Keratinocyte (primary cell): ENCODE data around the gene KCNE4.

Experiments
- CTCF ChIP-seq, 3 experiments: IDR thresholded peaks in 1 of 3; conservative IDR thresholded peaks in 1 of 3; optimal IDR thresholded peaks in 1 of 3; 2 replicates in 2 of 3; 3 replicates in 1 of 3; pipeline versions ENCODE3 to v1.5.1; 2011; ENCODE audit warnings: low read length in 3 of 3, mild to moderate bottlenecking in 3 of 3, moderate library complexity in 2 of 3, control low read depth in 1 of 3, inconsistent platforms in 1 of 3; ENCODE audit not compliant: insufficient read depth in 2 of 3; ENCODE audit errors: extremely low read depth in 1 of 3
- EZH2 ChIP-seq: IDR thresholded peaks from one replicate; pipeline ENCODE4 v1.6.1; 2012; ENCODE audit warnings: inconsistent platforms, mild to moderate bottlenecking, low read length, moderate library complexity

- TF ChIP-seq CTCF (optimal IDR thresholded peaks at IDR 0.05 in 1 of 3, IDR thresholded peaks at IDR 0.05 in 1 of 3, conservative IDR thresholded peaks at IDR 0.05 in 1 of 3; ENCODE audit: extremely low read depth in 1 of 3, insufficient read depth in 2 of 3, low read length in 3 of 3), result no peak
- TF ChIP-seq EZH2, result no peak
These were observed 988 bp upstream of the KCNE4 start for GRCh38 chr2:223050900-223051504.
